Activated effector memory CD4-positive, alpha-beta T cell treated with anti-CD3 and anti-CD28 coated beads, Interleukin-2, amount 50 U/mL, for 16 hours (primary cell): ENCODE measurements around the gene AGAP9.
"Not testable (repeated sequence)": the region's sequence is repeated elsewhere in the genome, so short reads cannot be mapped to it uniquely, and the experiment has no call there.

ENCODE experiments used
- DNase-seq: peaks from one replicate; pipeline ENCODE4 v3.0.0-alpha.2; 2020

The AGAP9 gene

DNA sequence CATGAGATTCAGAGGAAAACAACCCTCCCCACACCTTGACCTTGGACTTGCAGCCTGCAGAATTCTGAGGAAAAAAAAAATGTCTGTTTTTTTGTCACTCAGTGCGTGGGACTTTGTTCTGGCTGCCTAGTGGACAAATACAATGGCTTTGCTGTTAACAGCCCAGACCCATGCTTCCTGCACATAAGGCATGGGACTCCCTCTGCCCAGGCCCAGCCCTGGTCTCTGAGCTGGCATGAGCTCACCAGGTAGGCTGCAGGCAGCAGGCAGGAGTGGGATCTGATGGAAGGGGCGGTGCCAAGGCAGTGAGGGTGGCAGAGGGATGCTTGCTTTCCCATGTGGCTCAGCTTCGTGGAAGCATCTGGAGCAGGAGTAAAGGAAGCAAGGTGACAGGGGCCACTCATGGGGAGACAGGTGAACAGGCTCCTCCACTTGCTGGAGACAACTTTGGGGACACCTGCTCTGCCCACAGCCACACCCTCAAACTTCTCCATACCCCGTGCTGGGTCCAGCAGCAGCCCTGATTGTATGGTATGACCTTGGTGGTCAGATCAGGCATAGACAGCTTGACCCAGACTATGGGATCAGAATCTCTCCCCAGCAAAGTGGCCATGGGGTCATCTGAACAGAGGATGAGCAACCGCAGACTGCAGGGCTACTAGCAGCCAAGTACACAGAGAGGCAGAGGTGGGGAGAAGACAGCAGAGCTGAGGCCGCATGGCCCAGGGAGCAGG lies 66.5 kb downstream of the AGAP9 start:
- no peak for DNase-seq

DNA sequence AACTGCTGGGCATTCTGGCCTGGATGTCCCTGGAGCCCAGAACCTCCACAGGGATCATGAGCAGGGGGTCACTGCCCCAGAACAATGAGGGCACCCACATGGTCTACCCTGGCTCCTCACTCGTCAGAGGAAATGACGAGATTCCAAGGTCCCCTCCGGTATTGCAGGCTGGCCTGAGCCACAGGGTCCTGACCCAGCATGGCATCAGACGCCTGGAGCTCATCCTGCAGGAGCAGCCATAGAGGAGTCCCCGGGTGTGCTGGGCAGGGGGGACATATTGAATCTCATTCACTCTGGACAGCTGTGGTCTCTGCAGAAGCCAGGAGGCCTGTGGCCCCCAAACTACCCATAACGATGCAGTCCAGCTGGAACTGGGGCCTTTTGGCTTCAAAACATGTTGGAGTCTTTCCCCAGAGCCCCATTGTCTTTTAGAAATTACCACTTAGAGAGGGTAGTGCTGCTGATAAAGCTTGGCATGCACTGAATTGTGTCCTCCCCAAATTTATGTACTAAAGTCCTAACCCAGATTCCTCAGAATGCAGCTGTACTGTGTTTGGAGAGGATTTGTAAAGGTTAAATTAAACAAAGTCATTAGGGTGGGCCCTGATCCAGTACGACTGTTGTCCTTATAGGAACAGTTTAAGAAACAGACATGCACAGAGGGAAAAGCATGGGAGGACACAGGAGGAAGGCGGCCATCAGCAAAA lies 67.2 kb downstream of the AGAP9 start:
- no peak for DNase-seq

- not testable (repeated sequence) for DNase-seq
Observed at GRCh38 chr10:47455350-47456078, 67.9 kb downstream of the AGAP9 start.

- DNase-seq, result no peak
Observed at GRCh38 chr10:47454780-47455058, 68.7 kb downstream of the AGAP9 start.

DNA sequence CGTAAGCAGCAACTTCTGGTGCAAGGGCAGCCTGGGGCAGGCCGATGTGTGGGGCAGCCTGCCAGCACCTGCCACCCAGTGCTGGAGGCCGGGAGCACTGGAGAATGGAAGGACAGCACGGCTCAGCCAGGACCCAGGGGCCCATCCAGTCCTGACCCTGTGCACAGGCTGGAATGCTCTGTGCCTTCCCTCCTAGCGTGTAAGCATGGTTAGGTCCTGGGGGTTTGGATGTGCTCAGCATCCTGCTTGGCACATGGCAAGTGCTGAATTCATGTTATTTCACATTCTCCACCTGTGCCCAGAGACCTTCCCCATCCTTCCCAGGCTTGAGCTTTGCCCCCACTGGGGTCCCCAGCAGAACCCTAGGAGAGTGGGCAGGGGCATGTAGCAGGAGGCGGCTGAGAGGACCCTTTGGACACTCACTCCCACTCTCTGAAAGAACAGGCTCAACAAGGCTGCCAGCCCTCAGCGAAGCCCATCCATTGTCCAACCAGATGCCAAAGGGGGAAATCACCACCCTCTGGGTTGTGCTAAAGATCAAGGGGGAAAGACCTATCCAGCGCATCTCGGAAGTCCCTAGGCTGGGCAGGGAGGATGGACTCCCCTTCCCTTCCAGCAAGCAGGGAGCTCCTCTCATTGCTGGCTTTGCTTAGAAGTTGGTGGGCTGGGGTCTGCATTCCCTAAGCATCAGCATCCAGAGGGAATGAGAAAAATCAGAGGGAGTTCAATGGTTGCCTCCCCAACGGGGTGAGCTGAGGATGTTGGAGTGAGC lies 69.2 kb downstream of the AGAP9 start:
- no peak for DNase-seq

GRCh38 chr10:47453141-47454007 lies 70.1 kb downstream of the AGAP9 start:
- DNase-seq, result no peak

GRCh38 chr10:47452495-47453140 lies 70.8 kb downstream of the AGAP9 start:
- DNase-seq, result no peak

- no peak for DNase-seq
Observed at GRCh38 chr10:47451998-47452494, 71.4 kb downstream of the AGAP9 start.
